GM18499 (cell line): ENCODE measurements around the gene ABCF3.
"Not testable (repeated sequence)": the region's sequence is repeated elsewhere in the genome, so short reads cannot be mapped to it uniquely, and the experiment has no call there.

ENCODE experiments used
- ATAC-seq: cut with Tn5 transposase; IDR thresholded peaks from one replicate; pipeline ENCODE4 v1.9.1; 2021; ENCODE audit warnings: moderate number of reproducible peaks; ENCODE audit not compliant: insufficient read depth, unreplicated experiment

Gene ABCF3, protein sequence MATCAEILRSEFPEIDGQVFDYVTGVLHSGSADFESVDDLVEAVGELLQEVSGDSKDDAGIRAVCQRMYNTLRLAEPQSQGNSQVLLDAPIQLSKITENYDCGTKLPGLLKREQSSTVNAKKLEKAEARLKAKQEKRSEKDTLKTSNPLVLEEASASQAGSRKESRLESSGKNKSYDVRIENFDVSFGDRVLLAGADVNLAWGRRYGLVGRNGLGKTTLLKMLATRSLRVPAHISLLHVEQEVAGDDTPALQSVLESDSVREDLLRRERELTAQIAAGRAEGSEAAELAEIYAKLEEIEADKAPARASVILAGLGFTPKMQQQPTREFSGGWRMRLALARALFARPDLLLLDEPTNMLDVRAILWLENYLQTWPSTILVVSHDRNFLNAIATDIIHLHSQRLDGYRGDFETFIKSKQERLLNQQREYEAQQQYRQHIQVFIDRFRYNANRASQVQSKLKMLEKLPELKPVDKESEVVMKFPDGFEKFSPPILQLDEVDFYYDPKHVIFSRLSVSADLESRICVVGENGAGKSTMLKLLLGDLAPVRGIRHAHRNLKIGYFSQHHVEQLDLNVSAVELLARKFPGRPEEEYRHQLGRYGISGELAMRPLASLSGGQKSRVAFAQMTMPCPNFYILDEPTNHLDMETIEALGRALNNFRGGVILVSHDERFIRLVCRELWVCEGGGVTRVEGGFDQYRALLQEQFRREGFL

DNA sequence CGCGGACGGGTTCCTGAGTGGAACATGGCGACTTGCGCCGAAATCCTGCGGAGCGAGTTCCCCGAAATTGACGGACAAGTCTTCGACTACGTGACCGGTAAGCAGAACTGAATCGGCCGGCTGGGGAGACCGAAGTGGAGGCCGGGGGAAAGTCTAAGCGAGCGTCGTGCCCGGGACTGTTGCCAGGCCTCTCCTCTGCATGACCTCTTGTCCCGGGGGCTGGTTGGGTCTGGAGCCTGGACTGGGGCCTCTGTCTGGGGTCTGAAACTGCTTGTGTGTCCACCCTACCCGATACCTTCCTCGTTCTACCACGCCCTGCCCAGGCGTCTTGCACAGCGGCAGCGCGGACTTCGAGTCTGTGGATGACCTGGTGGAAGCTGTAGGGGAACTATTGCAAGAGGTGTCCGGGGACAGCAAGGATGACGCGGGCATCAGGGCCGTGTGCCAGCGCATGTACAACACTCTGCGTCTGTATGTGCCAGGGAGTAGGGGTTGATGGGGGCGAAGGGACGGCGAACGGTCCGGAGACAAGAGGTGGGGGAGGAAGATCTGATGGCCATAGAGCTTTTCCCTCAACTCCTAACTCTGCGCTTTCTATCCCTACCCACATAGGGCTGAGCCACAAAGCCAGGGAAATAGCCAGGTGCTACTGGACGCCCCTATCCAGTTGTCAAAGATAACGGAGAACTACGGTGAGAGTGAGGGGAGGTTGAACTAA lies at the start of gene ABCF3:
Gene ABCF3 (plus strand): TSS at position 16 of the 718 bp plus-strand sequence. CDS start 9 bp downstream, at position 25.
- ATAC-seq = peak; percentile 3

DNA sequence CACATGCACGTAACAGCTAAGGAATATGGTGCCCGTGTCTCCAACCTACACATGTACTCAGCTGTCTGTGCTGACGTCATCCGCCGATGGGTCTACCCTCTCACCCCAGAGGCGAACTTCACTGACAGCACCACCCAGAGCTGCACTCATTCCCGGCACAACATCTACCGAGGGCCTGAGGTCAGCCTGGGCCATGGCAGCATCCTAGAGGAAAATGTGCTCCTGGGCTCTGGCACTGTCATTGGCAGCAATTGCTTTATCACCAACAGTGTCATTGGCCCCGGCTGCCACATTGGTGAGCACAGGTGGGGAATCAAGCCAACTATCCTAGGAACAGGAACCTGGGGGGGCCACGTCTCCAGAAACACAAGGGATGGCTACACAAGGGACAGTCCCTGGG lies 45.6 kb upstream of the ABCF3 start:
- no peak for ATAC-seq

DNA sequence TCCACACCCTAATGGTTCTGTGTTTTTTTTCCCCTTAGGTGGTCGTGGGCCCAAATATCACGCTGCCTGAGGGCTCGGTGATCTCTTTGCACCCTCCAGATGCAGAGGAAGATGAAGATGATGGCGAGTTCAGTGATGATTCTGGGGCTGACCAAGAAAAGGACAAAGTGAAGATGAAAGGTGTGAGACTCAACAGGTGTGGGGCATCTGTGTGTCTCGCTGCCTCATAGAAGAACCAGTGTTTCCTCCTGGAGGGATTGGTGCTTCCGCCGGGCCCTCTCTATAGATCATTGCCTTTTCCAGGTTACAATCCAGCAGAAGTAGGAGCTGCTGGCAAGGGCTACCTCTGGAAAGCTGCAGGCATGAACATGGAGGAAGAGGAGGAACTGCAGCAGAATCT lies 43.8 kb upstream of the ABCF3 start:
- no peak for ATAC-seq

DNA sequence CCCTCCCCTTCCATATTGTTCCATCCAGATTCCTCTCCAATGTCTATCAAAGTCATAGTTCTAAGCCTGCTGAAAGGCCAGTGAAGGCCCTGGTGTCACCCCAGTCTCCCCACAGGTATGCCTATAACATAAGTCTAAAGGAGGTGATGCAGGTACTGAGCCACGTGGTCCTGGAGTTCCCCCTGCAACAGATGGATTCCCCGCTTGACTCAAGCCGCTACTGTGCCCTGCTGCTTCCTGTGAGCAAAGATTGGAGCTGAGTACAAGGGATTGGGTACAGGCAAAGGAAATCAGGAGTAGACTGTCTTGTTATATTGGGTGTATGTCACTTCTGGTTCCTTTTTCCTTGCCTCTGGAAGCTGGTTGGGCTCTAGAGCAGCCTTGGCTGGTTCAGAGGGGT lies 42.7 kb upstream of the ABCF3 start:
- ATAC-seq = no peak

DNA sequence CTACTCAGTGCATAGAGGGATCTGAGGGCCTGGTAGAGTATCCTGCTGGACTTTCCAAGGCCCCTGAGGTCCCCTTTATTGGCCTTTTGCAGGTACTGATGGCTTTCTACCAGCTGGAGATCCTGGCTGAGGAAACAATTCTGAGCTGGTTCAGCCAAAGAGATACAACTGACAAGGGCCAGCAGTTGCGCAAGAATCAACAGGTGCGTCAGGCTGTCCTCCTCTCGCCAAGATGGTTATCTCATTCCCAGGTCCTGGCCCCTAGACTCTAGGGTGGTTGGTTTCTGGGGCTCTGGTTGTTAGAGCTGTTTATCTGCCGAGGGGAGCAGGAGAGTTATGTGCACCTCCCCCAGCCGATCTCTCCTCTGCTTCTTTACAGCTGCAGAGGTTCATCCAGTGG lies 41.5 kb upstream of the ABCF3 start:
- no peak for ATAC-seq

DNA sequence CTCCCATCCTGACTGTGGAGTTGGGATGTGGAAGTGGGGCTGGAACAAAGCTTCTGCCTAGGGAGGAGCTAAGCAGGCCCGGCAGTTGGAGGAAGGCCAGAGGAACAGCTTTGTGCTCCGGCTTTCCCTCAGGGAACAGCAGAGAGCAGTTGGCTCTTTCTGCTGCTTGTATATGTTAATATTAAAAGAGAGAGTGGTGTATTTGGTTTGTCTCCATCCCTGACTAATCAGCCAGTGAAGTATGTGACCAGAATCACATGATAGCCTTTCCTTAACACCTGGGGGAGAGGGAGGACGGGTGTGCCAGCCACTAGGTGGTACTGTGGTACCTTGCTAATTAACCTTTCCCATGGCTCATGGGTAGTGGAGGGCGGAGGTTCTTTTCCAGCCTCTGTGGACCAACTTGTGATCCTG lies 40.9 kb upstream of the ABCF3 start:
- no peak for ATAC-seq

DNA sequence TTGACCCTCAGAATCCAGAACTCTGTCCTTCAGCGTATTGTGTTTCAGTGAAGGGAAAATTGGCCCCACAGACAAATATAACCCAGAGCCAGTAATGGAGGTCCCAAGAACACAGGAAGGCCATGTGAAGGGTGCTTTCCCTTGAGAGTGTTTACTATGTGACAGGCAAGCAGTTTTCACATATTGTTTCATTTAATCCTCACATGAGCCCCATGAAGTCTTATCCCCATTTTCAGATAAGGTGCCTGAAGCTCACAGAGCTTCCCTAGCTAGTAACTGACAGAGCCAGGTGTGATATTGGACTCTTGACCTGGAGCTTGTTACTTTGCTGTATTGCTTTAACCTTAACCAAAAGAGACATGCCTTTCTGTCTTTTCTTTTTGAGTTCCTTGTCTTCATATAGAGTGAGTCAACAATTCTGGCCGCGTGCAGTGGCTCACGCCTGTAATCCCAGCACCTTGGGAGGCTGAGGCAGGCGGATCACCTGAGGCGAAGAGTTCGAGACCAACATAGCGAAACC lies 40.2 kb upstream of the ABCF3 start:
- no peak for ATAC-seq

DNA sequence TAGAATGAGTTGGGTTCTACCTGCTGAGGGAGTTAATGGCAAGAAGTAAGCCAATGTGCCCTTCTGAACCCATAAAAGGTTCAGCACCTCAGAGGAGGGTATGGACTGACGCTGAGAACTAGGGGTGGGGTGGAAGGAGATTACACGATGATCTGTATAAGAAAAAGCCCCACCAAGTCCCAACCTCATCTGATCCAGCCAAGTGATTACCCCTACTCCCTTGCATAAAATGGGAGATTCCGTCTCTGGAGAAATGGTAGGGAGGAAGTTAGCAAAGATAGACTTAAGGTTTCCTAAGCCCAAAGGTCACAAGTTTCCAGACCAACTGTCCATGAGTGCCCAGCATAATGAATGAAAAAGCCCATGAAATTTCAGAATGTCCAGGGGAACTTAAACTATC lies 37.9 kb upstream of the ABCF3 start:
- ATAC-seq = no peak

DNA sequence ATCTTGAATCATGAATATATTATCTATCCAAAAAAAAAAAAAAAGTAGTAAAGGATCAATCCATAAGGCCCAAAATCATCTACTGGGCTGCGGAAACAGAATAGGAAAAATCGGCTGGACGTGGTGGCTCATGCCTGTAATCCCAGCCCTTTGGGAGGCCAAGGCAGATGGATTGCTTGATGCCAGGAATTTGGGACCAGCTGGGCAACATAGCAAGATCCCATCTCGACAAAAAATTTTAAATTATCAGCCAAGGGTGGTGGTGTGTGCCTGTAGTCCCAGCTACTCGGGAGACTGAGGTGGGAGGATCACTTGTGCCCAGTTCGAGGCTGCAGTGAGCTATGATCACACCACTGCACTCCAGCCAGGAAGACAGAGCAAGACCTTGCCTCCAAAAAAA lies 36.9 kb upstream of the ABCF3 start:
- ATAC-seq = no peak

DNA sequence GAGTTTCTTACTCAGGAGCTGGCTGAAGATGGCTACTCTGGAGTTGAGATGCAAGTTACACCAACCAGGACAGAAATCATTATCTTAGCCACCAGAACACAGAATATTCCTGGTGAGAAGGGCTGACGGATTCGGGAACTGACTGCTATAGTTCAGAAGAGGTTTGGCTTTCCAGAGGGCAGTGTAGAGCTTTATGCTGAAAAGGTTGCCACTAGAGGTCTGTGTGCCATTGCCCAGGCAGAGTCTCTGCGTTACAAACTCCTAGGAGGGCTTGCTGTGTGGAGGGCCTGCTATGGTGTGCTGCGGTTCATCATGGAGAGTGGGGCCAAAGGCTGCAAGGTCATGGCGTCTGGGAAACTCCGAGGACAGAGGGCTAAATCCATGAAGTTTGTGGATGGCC lies 36.2 kb upstream of the ABCF3 start:
- not testable (repeated sequence) for ATAC-seq

DNA sequence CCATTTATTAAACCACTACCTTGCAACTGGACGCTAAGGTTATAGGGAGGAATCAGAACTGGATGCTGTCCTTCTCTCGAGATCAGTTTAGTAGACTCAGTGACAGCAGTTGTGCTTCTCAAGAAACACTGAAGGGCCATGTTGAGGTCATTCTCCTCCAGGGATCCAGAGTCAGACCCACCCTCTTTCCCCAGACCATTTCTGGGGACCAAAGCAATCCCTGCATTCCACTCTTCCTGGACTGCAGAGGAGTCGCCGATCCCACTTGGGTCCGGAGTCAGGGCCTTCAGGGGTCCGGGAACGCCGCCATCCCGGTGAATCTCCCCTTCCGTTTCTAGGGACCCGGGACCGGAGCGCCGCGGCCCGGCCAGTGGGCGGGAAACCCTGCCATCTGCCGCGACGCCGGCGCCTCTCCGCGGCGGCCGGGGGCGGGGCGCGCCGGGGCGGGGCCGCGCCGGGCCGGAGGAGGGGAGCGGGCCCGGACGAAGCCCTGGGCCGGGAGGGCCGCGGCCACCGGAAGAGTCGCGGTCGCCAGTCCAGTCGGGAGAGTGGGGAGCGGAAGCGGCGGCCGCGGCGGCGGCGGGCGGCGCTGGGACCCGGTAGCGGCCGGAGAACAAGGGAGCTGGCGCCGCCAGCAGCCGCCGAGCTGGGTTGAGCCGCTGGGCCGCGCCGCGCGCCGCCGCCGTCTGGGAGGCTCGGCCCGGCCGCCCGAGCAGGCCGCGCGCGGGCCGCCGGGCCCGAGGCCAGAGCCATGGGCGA lies 30.9 kb upstream of the ABCF3 start, which contains the start of gene DVL3:
Gene DVL3 (plus strand): TSS at position 493 of the 759 bp plus-strand sequence. CDS start 259 bp downstream, at position 752.
- no peak for ATAC-seq

DNA sequence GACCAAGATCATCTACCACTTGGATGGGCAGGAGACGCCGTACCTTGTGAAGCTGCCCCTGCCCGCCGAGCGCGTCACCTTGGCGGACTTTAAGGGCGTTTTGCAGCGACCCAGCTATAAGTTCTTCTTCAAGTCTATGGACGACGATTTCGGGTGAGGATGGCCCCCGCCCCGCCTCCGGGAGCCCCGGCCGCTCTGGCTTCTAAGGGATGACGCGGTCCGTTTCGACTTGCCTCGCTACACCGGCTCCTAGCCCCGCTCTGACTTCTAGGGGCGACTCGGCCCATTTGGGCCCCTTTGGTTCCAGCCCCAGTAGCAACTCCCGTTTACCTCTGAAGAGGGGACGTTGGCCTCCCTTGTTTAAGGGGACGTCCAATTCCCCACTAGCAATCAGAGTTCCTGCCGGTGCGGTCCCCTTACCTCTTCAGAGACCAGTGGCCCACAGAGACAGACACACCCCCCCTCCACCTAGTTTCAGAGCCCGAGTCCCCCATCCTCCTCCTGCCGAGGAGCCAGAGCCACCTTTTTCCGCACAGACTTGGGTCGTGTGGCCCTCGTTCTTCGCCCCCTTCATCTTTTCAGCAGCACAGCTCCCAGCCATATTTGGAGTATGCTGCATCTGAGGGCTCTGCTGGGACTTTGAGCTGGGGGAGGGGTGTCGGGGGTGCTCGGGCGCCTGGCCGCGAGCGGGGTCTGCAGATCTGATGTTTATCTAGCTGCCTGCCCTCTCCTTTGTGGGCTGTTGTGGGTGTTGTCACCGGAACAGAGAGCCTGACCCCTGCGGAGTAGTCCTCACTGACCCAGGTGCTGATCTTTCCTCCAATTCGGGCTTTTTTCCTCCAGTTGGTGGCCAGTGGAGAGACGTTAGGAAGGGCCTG lies 30.1 kb upstream of the ABCF3 start:
- ATAC-seq = no peak

DNA sequence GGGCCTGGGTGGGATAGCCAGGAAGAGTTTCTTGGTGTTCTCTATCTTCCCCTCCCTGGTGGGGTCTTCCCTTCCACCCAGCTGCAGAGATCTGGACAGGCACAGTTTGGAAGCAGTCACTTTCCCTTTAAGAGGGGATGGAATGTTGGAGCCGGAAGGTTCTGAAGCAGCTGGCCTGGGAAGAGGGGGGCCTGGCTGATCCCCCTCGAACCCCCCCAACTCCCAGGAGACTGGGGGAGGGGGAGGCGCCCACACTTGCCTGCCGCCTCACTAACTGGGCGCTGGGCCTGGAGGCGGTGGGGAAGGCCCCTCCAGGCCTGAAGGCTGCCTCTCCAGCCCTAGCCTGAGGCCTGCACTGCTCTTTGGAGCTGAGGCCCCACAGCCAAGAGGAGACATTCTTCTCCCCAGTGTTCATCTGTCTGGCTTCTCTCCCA lies 29.5 kb upstream of the ABCF3 start:
- no peak for ATAC-seq

DNA sequence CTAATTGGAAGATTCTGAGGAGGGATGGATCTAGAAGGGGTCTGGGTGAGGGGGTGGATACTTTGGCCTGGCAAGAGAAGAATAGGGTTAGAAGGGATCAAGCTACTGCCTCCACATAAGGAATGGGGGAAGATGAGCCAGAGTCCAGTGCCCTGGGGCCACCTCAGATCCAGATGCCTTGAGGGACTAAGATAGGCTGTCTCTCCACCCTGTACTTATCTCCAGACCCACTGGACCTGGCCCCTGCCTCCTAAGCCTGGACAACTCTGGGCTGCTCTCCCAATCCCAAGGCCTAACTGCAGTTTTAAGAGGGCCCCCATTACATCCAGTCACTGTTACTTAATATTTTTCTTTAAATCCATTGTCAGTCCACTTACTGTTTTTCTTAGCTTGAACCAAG lies 28.8 kb upstream of the ABCF3 start:
- no peak for ATAC-seq

DNA sequence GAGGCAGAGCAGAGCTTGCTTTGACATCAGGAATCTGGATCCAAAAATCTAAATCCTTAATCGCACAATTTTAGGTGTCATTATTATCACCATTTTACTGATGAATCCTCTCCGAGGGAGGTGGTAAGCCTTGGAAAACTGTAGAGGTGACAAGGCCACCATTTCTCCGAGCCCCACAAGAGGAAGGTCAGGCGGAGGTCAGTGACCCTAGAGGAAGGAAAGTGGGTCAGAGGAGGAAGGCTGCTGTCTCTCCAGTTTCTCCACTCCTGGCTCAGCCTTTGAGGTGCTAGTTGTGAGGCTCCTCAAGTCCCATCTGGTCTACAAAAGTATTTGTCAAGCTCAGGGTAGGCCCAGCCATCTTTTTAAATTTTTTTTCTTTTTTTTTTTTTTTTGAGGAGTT lies 27.6 kb upstream of the ABCF3 start:
- no peak for ATAC-seq

DNA sequence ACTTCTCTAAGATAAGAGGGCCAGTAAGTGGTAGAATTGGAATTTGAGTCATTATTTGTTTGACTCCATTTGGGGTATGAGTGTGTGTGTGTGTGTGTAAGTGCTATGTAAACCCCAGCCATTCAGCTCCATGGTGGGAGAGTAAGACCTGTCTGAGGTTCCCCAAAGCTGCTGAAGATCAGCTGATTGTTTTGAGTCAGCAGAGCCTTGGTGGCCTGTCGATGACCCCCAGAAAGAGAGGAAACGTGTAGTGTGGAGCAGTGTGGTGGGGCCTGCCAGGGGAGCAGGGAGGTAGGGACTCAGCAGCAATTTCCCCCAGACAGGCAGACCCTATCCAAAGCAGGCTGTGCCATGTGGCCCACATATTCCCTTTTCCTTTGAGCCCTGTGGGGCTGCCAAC lies 25.5 kb upstream of the ABCF3 start:
- no peak for ATAC-seq

DNA sequence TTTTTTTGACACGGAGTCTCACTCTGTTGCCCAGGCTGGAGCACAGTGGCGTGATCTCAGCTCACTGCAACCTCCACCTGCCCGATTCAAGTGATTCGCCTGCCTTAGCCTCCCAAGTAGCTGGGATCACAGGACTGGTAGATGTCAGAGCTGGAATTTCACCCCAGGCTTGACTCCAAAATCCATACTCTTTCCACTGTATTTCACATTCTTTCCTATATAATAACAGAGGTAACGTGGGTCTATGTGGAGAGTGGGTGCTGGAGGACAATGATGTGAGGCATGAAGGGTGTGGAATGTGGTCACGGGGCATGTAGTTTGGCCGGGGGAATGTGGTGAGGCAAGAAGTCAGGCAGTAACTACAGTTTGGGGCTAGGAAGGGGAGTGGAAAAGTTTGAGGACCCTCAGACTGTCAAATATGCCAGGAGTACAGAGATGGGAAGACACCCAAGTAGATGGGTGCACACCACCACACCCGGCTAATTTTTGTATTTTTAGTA lies 23.4 kb upstream of the ABCF3 start:
- not testable (repeated sequence) for ATAC-seq

DNA sequence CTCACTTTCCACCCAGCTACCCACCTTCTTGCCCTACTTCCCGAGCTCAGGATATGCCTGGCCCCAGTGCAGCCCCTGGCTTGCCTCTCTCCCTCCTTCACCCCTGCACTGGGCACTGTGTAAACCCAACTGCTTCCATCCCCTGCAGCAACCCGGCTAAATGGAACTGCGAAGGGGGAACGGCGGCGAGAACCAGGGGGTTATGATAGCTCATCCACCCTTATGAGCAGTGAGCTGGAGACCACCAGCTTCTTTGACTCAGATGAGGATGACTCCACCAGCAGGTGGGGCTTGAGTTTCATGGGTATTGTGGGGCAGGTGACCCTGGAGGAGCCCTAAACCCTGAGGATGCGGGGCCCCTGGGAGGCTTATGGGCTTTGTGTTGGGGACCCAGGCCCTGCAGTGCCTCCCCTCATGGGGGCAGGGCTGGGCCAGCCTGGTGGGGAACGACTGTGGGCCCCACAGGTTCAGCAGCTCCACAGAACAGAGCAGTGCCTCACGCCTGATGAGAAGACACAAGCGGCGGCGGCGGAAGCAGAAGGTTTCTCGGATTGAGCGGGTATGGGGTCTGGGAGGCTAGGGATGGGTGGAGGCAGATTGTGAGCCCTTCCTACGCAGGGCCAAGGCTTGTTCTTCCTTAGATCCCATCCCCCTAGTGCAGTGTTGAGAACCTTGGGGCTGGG lies 21.2 kb upstream of the ABCF3 start:
- no peak for ATAC-seq
